K562 (cell line): ENCODE results near the gene PLXNB2. TPM values are rescaled to one million over a fixed set of nuclear protein-coding genes. Genes with fewer than 3 reads are reported as not detected.
A peak's percentile ranks its signal among the peaks of the same experiment; 100 is the strongest.

Source experiments
- CHD1 ChIP-seq: fragments of 200-600 bp; sonication (generic); IDR thresholded peaks from one replicate; pipeline ENCODE4 v1.6.1; 2012; ENCODE audit warnings: mild to moderate bottlenecking, moderate library complexity, low read length, inconsistent platforms
- HDGF ChIP-seq: fragments of 450-650 bp; IDR thresholded peaks from 2 replicates; pipeline ENCODE4 v1.6.1; 2016
- MECOM ChIP-seq: fragments of 250-450 bp; sonication (Bioruptor Pico); IDR thresholded peaks from 2 replicates; pipeline ENCODE4 v1.8.0; 2022; ENCODE audit warnings: inconsistent platforms
- NELFE ChIP-seq: IDR thresholded peaks from 2 replicates; pipeline ENCODE4 v1.6.1; 2011; ENCODE audit warnings: mild to moderate bottlenecking; ENCODE audit not compliant: insufficient read depth, insufficient read length
- POLR2H ChIP-seq: IDR thresholded peaks from 2 replicates; pipeline ENCODE4 v1.6.1; 2016; ENCODE audit warnings: missing genetic modification characterization, low read depth, mild to moderate bottlenecking, control low read depth, missing compliant biosample characterization, moderate library complexity
- RBFOX2 ChIP-seq: fragments of 200-400 bp; formaldehyde crosslinking; IDR thresholded peaks from 2 replicates; pipeline ENCODE4 v1.6.1; 2017; ENCODE audit warnings: low read depth, mild to moderate bottlenecking, low read length, moderate library complexity
- TCF3 ChIP-seq: sonication (generic); formaldehyde crosslinking; IDR thresholded peaks from 2 replicates; pipeline ENCODE4 v1.4.0; 2020; ENCODE audit warnings: mild to moderate bottlenecking, missing genetic modification reagents
- ZNF184 ChIP-seq: sonication (generic); formaldehyde crosslinking; IDR thresholded peaks from 2 replicates; pipeline ENCODE4 v1.5.0; 2020; ENCODE audit warnings: missing genetic modification reagents
- polyA plus RNA-seq, 8 experiments: library from polyadenylated mRNA; depleted of rRNA in 4 of 8; stranded (reverse) in 5 of 8; unstranded in 3 of 8; fragments of >200 nt; fragmentation: Nextera tagmentation in 2 of 8; fragmentation: Illumina TruSeq in 1 of 8; extraction: Ambion mirVana in 2 of 8; extraction: Trizol in 1 of 8; gene quantifications; 2 replicates each; pipeline versions ENCODE4 v1.2.1 to v1.2.3, GENCODE V29; 2011 to 2014; ENCODE audit warnings: inconsistent platforms in 1 of 8, missing spikeins in 1 of 8
- total RNA-seq, 7 experiments: library from RNA; depleted of rRNA in 6 of 7; stranded (reverse); fragments of >200 nt in 6 of 7; fragmentation: Illumina TruSeq in 2 of 7; extraction: Trizol in 2 of 7; gene quantifications; 2 replicates each; pipeline versions ENCODE4 v1.2.1 to v1.2.3, GENCODE V29; 2011 to 2021; ENCODE audit warnings: low replicate concordance in 1 of 7
- TF ChIP-seq, protein P1 (sequence below): fragments of 450-650 bp; IDR thresholded peaks from 2 replicates; pipeline ENCODE4 v1.6.1; 2016; ENCODE audit warnings: missing biosample characterization, missing genetic modification characterization
- TF ChIP-seq, protein P2 (sequence below), 2 experiments: fragments of 450-650 bp in 1 of 2; IDR thresholded peaks; 2 replicates each; pipeline ENCODE4 v1.6.1; 2011 to 2017; ENCODE audit warnings: low read depth in 2 of 2, antibody characterized with exemption in 1 of 2, borderline replicate concordance in 1 of 2, low read length in 1 of 2, mild to moderate bottlenecking in 1 of 2, mixed read lengths in 1 of 2; ENCODE audit not compliant: control insufficient read depth in 1 of 2
- TF ChIP-seq, protein P3 (sequence below): sonication (generic); formaldehyde crosslinking; IDR thresholded peaks from 2 replicates; pipeline ENCODE4 v1.8.0; 2022; ENCODE audit warnings: mild to moderate bottlenecking, low read depth, missing genetic modification reagents
- TF ChIP-seq, protein P4 (sequence below): sonication (generic); formaldehyde crosslinking; IDR thresholded peaks from 2 replicates; pipeline ENCODE4 v1.8.0; 2022; ENCODE audit warnings: mild to moderate bottlenecking, missing genetic modification reagents
- TF ChIP-seq, protein P5 (sequence below), 3 experiments: fragments of 200-800 bp in 1 of 3; sonication (Bioruptor generic) in 1 of 3; sonication (generic) in 1 of 3; formaldehyde crosslinking in 1 of 3; IDR thresholded peaks; 2 replicates each; pipeline versions ENCODE4 v1.6.1 to v1.8.0; 2016 to 2022; ENCODE audit warnings: mild to moderate bottlenecking in 2 of 3, missing compliant biosample characterization in 2 of 3, missing genetic modification characterization in 2 of 3, missing genetic modification reagents in 1 of 3
- TF ChIP-seq, protein P6 (sequence below), 2 experiments: fragments of 450-650 bp; IDR thresholded peaks; 2 replicates each; pipeline ENCODE4 v1.6.1; 2018; ENCODE audit warnings: mild to moderate bottlenecking in 2 of 2, low read depth in 1 of 2; ENCODE audit not compliant: partially characterized antibody in 2 of 2

The PLXNB2 gene
- total and polyA plus RNA-seq, 9 of the 15 experiments (the other 6 are each of a cell fraction or from before 2014, with no cell fraction given) = 0.15 to 45.1 (median 13.6) TPM

DNA sequence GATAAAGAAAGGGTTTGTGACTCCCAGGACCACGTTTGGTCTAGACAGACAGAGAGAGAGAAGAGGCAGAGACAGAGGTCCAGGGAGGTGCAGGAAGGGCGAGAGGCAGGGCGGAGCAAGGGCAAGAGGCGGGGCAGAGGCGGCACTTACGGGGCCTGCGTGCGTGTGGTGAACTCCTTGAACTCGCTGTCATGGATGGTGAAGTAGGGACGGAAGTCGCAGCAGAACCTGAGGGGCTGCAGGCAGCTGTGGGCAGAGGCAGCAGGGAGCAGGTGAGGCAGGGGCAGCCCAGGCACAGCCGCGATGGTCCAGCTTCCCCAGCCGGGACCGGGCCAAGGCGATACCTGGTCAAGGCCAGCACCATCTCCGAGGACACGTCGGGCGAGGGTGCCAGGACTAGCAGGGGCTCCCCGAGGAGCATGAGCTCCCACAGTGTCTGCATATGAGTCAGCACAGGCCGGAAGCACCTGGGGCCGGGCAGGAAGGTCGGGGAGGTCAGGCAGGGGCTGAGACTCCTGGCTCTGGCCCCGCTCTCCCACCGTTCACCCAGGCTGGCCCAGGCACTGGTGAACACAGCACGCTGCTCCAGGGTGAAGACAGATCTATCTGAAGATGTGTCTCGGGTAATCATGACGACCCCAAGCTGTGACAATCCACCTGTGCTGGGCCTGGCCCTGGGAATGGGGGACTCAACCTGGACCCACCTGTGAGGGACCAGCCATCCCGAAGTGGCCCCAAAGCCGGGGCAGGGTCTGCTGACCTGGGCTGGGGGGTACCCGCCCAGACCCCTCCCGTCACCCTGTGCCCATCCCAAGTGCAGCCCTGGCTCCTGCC is 7.2 kb upstream of the PLXNB2 start (continued):
- TF ChIP-seq, protein P1, sequence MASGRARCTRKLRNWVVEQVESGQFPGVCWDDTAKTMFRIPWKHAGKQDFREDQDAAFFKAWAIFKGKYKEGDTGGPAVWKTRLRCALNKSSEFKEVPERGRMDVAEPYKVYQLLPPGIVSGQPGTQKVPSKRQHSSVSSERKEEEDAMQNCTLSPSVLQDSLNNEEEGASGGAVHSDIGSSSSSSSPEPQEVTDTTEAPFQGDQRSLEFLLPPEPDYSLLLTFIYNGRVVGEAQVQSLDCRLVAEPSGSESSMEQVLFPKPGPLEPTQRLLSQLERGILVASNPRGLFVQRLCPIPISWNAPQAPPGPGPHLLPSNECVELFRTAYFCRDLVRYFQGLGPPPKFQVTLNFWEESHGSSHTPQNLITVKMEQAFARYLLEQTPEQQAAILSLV (tag) = no peak
- no peak for TF ChIP-seq NELFE
- TF ChIP-seq HDGF = peak; percentile 77; the same call in 1 of the 2 replicates
- TF ChIP-seq, protein P2, sequence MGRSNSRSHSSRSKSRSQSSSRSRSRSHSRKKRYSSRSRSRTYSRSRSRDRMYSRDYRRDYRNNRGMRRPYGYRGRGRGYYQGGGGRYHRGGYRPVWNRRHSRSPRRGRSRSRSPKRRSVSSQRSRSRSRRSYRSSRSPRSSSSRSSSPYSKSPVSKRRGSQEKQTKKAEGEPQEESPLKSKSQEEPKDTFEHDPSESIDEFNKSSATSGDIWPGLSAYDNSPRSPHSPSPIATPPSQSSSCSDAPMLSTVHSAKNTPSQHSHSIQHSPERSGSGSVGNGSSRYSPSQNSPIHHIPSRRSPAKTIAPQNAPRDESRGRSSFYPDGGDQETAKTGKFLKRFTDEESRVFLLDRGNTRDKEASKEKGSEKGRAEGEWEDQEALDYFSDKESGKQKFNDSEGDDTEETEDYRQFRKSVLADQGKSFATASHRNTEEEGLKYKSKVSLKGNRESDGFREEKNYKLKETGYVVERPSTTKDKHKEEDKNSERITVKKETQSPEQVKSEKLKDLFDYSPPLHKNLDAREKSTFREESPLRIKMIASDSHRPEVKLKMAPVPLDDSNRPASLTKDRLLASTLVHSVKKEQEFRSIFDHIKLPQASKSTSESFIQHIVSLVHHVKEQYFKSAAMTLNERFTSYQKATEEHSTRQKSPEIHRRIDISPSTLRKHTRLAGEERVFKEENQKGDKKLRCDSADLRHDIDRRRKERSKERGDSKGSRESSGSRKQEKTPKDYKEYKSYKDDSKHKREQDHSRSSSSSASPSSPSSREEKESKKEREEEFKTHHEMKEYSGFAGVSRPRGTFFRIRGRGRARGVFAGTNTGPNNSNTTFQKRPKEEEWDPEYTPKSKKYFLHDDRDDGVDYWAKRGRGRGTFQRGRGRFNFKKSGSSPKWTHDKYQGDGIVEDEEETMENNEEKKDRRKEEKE (IDR thresholded peaks at IDR 0.05; ENCODE audit: borderline replicate concordance in 1 of 2, control insufficient read depth in 1 of 2, low read depth in 2 of 2, low read length in 1 of 2) = no peak
- no peak for TF ChIP-seq ZNF184
- TF ChIP-seq, protein P3, sequence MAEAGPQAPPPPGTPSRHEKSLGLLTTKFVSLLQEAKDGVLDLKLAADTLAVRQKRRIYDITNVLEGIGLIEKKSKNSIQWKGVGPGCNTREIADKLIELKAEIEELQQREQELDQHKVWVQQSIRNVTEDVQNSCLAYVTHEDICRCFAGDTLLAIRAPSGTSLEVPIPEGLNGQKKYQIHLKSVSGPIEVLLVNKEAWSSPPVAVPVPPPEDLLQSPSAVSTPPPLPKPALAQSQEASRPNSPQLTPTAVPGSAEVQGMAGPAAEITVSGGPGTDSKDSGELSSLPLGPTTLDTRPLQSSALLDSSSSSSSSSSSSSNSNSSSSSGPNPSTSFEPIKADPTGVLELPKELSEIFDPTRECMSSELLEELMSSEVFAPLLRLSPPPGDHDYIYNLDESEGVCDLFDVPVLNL = no peak
- peak; percentile 58 for TF ChIP-seq RBFOX2
- TF ChIP-seq, protein P4, sequence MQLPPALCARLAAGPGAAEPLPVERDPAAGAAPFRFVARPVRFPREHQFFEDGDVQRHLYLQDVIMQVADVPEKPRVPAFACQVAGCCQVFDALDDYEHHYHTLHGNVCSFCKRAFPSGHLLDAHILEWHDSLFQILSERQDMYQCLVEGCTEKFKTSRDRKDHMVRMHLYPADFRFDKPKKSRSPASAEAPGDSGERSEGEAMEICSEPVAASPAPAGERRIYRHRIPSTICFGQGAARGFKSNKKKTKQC (CRISPR knock-in tag) = no peak
- TF ChIP-seq POLR2H (tag) = no peak
- TF ChIP-seq, protein P5, sequence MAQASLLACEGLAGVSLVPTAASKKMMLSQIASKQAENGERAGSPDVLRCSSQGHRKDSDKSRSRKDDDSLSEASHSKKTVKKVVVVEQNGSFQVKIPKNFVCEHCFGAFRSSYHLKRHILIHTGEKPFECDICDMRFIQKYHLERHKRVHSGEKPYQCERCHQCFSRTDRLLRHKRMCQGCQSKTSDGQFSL (CRISPR knock-in tag; IDR thresholded peaks at IDR 0.05) = no peak
- TF ChIP-seq, protein P5 (tag; IDR thresholded peaks at IDR 0.05) = no peak
- TF ChIP-seq, protein P6, sequence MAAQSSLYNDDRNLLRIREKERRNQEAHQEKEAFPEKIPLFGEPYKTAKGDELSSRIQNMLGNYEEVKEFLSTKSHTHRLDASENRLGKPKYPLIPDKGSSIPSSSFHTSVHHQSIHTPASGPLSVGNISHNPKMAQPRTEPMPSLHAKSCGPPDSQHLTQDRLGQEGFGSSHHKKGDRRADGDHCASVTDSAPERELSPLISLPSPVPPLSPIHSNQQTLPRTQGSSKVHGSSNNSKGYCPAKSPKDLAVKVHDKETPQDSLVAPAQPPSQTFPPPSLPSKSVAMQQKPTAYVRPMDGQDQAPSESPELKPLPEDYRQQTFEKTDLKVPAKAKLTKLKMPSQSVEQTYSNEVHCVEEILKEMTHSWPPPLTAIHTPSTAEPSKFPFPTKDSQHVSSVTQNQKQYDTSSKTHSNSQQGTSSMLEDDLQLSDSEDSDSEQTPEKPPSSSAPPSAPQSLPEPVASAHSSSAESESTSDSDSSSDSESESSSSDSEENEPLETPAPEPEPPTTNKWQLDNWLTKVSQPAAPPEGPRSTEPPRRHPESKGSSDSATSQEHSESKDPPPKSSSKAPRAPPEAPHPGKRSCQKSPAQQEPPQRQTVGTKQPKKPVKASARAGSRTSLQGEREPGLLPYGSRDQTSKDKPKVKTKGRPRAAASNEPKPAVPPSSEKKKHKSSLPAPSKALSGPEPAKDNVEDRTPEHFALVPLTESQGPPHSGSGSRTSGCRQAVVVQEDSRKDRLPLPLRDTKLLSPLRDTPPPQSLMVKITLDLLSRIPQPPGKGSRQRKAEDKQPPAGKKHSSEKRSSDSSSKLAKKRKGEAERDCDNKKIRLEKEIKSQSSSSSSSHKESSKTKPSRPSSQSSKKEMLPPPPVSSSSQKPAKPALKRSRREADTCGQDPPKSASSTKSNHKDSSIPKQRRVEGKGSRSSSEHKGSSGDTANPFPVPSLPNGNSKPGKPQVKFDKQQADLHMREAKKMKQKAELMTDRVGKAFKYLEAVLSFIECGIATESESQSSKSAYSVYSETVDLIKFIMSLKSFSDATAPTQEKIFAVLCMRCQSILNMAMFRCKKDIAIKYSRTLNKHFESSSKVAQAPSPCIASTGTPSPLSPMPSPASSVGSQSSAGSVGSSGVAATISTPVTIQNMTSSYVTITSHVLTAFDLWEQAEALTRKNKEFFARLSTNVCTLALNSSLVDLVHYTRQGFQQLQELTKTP (IDR thresholded peaks at IDR 0.05; ENCODE audit: low read depth in 1 of 2, partially characterized antibody in 2 of 2) = no peak
- TF ChIP-seq MECOM (CRISPR knock-in tag) = no peak
- peak; percentile 44; the same call in 1 of the 2 replicates for TF ChIP-seq TCF3 (CRISPR knock-in tag)
- TF ChIP-seq CHD1 = no peak
